ENCODE measurements around the gene SHANK2.

Gene SHANK2

DNA sequence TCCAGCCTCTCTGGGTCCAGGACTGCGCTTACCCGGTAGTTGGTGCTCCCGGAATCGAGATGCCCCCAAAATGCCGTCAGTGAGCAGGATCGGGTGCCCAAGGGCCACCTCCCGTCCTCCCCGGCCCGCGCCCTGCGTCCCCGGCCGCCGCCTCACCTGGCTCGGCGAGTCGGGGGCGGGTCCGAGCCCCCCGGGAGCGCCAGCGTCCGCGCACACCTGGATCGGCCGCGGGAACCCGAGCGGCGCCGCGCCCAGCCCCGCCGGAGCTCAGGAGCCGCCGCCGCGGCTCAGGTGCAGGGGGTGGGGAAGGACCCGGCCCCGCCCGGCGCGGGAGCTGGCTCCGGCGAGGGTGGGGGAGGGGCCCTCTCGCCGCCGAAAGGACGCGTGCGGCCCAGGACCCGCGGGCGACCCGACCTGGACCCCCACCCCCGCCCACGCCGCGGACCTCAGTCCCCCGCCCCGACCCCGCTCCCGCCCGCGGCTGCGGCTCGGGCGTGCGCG, at the start of gene SHANK2:
TSS of gene SHANK2 (minus strand) at position 309 of the 501 bp plus-strand sequence. CDS start 105,251 bp downstream, outside the sequence.
- TF ChIP-seq, protein P1, sequence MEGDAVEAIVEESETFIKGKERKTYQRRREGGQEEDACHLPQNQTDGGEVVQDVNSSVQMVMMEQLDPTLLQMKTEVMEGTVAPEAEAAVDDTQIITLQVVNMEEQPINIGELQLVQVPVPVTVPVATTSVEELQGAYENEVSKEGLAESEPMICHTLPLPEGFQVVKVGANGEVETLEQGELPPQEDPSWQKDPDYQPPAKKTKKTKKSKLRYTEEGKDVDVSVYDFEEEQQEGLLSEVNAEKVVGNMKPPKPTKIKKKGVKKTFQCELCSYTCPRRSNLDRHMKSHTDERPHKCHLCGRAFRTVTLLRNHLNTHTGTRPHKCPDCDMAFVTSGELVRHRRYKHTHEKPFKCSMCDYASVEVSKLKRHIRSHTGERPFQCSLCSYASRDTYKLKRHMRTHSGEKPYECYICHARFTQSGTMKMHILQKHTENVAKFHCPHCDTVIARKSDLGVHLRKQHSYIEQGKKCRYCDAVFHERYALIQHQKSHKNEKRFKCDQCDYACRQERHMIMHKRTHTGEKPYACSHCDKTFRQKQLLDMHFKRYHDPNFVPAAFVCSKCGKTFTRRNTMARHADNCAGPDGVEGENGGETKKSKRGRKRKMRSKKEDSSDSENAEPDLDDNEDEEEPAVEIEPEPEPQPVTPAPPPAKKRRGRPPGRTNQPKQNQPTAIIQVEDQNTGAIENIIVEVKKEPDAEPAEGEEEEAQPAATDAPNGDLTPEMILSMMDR (IDR thresholded peaks at IDR 0.05), result no peak

DNA sequence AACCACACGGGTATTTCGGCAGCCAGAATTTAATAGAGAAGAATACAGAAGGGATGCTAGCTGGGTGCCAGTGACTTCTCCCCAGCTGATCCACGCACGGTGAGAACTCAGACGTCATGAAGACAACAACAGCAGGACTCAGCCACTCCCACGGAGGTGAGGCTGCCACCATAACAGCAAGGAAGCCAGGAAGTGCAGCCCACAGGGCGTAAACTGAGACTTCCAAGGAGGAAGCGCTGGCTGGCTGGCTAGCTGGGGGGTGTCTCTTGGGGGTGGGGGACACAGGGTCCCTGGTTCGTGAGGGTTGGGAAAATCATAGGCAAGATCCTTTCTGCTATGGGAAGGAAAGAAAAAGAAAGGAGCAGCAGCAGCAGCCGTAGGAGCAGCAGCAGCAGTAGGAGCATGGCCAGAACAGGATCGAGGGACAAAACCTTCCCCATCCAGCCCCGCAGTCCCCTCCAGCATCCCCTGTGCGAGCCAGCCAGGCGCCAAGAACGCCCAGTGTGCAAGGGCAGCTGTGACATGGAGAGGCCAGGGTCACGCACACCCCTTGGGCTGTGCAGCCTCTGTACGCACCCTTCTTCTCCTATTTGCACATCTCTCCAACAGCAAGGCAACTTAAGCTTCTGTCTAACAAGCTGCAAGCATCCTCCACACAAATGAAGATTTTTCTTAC, 49.6 kb upstream of the SHANK2 start:
- TF ChIP-seq, protein P1 (IDR thresholded peaks at IDR 0.05), result no peak

DNA sequence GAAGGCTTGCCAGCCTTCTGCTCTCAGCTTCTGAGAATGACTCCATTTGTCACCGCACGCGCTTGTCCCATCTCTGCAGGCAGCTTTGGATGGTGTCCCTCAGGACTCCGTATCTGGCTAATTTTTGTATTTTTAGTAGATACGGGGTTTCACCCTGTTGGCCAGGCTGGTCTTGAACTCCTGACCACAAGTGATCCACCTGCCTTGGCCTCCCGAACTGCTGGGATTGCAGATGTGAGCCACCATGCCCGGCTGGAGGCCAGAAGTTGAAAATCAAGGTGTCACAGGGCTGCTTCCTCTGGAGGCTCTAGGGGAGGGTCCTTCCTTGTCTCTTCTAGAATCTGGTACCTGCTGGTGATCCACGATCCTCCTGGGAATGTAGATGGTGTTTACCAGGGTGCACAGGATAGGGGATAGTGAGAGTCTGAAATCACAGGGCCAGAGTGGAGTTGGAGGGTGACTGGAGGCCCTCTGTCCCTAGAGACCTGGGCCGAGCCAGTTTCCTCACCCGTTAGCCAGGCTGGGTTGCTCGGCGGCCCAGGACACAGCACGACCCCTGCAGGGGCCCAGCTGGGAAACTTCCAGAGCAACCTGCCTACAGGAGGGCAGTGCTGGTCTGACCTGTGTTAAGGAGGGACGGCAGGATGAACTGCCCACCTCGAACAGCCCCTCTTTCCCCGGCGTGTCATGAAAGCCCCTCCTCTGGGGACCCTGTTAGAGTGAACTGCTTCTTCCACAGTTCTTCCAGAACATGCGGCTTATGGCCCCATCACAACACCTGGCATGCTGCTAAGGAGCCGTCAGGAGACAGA, 48.9 kb upstream of the SHANK2 start:
- TF ChIP-seq, protein P1 (IDR thresholded peaks at IDR 0.05), result no peak

DNA sequence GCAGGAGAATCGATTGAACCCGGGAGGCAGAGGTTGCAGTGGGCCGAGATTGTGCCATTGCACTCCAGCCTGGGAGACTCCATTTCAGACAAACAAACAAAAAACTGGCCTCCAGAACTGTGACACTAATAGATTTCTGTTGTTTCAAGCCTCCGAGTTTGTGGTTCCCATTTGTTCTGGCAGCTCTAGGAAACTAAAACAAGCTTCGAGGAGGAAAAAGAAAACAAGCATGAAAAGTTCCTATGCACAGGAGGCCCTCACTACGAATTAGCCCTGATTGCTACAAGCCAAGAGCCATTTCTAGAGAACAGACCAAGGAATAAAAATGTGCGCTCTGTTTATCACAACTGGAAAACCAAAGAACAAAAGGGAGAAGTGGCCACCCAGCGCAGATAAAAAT, 47.8 kb upstream of the SHANK2 start:
- TF ChIP-seq, protein P1 (IDR thresholded peaks at IDR 0.05), result no peak

DNA sequence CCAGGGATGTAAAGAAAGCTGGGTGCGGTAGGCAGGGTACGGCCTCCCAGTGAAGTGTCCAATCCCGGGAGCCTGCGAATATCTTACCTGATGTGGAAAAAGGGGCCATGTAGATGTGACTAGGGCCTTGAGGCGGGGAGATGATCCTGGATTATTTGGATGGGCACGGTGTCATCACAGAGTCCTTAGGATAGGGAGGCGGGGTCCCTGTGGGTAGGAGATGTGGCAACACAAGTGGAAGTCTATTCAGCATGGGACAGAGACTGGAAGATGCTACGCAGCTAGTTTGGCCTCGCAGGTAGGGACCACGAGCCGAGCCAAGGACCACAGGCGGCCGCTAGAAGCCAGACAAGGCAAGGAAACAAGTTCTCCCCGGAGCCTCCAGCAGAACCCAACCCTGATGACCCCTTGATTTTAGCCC, 46.4 kb upstream of the SHANK2 start:
- TF ChIP-seq, protein P1 (IDR thresholded peaks at IDR 0.05), result no peak

DNA sequence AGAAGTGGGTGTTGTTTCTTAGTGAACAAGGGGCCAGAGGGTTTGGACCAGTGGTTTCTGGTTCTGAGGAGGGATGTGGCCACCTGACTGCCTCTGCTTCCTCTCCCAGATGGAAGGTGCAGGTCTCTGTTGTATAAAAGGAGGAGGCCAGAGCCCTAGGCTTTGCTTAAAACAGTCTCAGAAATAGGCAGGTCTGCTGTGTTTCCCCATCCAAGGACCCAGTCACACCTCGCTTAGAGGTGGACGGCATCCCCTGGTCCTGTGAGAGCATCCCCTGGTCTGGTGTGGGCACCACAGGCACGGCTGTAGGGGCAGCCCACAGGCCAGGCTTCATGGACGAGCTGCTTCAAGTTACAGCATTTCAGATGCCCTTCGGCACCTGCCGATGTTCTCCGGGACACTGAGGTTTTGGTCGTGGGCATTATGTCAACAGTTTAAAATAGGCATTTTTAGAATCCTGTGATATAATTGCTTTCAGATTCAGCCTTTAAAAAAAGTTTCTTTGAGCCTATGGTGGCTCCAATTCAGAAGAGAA, 45.7 kb upstream of the SHANK2 start:
- TF ChIP-seq, protein P1 (IDR thresholded peaks at IDR 0.05), result no peak

DNA sequence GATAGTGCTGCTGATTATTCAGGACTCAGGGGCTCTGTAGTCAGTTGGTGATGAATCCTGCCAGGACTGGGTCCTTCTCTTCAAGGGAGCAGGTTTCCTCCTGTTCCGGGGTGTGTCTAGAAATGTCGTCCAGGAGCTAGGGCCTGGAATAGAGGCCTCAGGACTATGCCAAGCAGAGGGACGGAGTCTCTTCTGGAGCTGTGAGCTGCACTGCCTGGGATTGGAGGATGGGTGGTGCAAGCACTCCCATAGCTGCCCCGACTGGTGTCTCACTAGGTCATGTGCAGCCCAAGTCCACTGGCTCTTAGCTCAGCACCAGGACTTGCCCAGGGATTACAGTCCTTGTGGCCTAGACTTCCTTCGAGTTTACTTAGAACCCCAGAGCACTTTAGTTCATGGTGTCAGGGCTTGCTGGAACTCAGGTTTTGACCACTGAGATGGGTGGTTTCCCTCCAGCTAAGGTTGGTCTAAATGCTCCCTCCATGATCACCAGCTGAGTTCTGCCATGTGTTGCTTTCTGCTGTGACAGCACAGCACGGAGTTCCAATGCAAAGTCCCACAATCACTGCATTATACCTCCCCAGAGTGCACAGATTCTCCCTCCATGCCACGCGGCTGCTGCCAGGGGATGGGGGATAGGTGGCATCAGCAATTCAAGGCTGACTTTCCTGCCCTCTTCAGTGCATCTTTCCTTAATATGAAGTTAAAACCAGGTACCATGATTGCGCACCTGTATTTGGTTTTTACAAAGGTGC, 42.6 kb upstream of the SHANK2 start:
- TF ChIP-seq, protein P1 (IDR thresholded peaks at IDR 0.05), result no peak
